GM19372 (cell line): ENCODE results near the gene CDH13.

Experiments used
- ATAC-seq: cut with Tn5 transposase; IDR thresholded peaks from one replicate; pipeline ENCODE4 v1.9.1; 2021; ENCODE audit warnings: mild to moderate bottlenecking, low read depth, moderate library complexity; ENCODE audit not compliant: unreplicated experiment

The CDH13 gene

GRCh38 chr16:83258366-83258928 is 631.7 kb downstream of the CDH13 start:
- ATAC-seq, result no peak

- ATAC-seq, result no peak
These were observed 640.2 kb downstream of the CDH13 start for GRCh38 chr16:83266848-83267553.

- no peak for ATAC-seq
These were observed 641.4 kb downstream of the CDH13 start for GRCh38 chr16:83268169-83268568.

GRCh38 chr16:83269048-83269447 is 642.3 kb downstream of the CDH13 start:
- ATAC-seq, result no peak

- ATAC-seq, result no peak
These were observed 642.8 kb downstream of the CDH13 start for GRCh38 chr16:83269541-83269940.

- no peak for ATAC-seq
These were observed 643.3 kb downstream of the CDH13 start for GRCh38 chr16:83270061-83270460.

- ATAC-seq, result no peak
These were observed 643.9 kb downstream of the CDH13 start for GRCh38 chr16:83270640-83271039.

- no peak for ATAC-seq
These were observed 644.4 kb downstream of the CDH13 start for GRCh38 chr16:83271123-83271522.

- no peak for ATAC-seq
These were observed 645.3 kb downstream of the CDH13 start for GRCh38 chr16:83271970-83272575.

- ATAC-seq, result no peak
These were observed 646.1 kb downstream of the CDH13 start for GRCh38 chr16:83272843-83273242.

- ATAC-seq, result no peak
These were observed 646.9 kb downstream of the CDH13 start for GRCh38 chr16:83273504-83274173.

- ATAC-seq, result no peak
These were observed 652.5 kb downstream of the CDH13 start for GRCh38 chr16:83279251-83279650.

- ATAC-seq, result no peak
These were observed 659.2 kb downstream of the CDH13 start for GRCh38 chr16:83285921-83286320.

- ATAC-seq, result no peak
These were observed 669.7 kb downstream of the CDH13 start for GRCh38 chr16:83296505-83296904.

- no peak for ATAC-seq
These were observed 671.8 kb downstream of the CDH13 start for GRCh38 chr16:83298541-83298940.

GRCh38 chr16:83300326-83300725 is 673.6 kb downstream of the CDH13 start:
- ATAC-seq, result no peak

- no peak for ATAC-seq
These were observed 675.2 kb downstream of the CDH13 start for GRCh38 chr16:83301971-83302370.

- no peak for ATAC-seq
These were observed 676.1 kb downstream of the CDH13 start for GRCh38 chr16:83302853-83303252.

- no peak for ATAC-seq
These were observed 678.3 kb downstream of the CDH13 start for GRCh38 chr16:83305092-83305491.

GRCh38 chr16:83306961-83307593 is 680.3 kb downstream of the CDH13 start:
- ATAC-seq, result no peak

- ATAC-seq, result no peak
These were observed 680.8 kb downstream of the CDH13 start for GRCh38 chr16:83307594-83307992.
